ENCODE results near the gene TRHDE.

DNA sequence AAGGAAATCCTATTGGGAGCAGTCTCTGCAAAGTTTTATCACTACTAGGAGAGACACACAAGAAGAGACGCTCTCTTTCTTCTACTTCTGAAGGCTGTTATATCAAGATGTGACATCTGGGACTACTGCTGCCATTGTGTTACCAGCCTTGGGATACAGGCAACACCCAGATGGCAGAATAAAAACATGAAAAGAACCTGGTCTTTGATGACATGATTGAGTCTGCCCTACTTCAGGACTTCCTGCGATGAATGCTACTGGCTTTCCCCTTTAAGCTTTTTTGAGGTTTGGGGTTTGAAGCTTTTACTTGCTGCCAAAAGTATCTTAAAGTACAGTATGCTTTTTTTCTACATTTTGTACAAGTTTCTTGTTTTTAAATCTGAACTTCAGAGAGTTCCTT lies 29.2 kb upstream of the TRHDE start:
- TF ChIP-seq, protein P1, sequence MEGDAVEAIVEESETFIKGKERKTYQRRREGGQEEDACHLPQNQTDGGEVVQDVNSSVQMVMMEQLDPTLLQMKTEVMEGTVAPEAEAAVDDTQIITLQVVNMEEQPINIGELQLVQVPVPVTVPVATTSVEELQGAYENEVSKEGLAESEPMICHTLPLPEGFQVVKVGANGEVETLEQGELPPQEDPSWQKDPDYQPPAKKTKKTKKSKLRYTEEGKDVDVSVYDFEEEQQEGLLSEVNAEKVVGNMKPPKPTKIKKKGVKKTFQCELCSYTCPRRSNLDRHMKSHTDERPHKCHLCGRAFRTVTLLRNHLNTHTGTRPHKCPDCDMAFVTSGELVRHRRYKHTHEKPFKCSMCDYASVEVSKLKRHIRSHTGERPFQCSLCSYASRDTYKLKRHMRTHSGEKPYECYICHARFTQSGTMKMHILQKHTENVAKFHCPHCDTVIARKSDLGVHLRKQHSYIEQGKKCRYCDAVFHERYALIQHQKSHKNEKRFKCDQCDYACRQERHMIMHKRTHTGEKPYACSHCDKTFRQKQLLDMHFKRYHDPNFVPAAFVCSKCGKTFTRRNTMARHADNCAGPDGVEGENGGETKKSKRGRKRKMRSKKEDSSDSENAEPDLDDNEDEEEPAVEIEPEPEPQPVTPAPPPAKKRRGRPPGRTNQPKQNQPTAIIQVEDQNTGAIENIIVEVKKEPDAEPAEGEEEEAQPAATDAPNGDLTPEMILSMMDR (optimal IDR thresholded peaks at IDR 0.05 in 1 of 3, IDR thresholded peaks at IDR 0.05 in 1 of 3, conservative IDR thresholded peaks at IDR 0.05 in 1 of 3; ENCODE audit: extremely low read depth in 1 of 3, insufficient read depth in 2 of 3, low read length in 3 of 3) = no peak
- no peak for TF ChIP-seq EZH2 (IDR thresholded peaks at IDR 0.05; ENCODE audit: low read length)
